Upper lobe of right lung (tissue), 1 donor: ENCODE results near the gene SLC9A3. TPM values are rescaled to one million over a fixed set of nuclear protein-coding genes. Genes with fewer than 3 reads are reported as not detected.

Experiments
- ATAC-seq: fragments of 200-7000 bp; cut with Tn5 transposase; one replicate; pipeline ENCODE4 v1.9.1; 2020; ENCODE audit warnings: mild to moderate bottlenecking, moderate library complexity
- DNase-seq: peaks from one replicate; pipeline ENCODE4 v3.0.0-alpha.2; 2020
- H3K27ac ChIP-seq: fragments of 200-600 bp; one replicate; pipeline ENCODE4 v1.8.0; 2022
- H3K27me3 ChIP-seq: fragments of 200-600 bp; one replicate; pipeline ENCODE4 v1.8.0; 2022; ENCODE audit warnings: mild to moderate bottlenecking
- H3K36me3 ChIP-seq: fragments of 200-600 bp; one replicate; pipeline ENCODE4 v1.8.0; 2022
- H3K4me1 ChIP-seq: fragments of 200-600 bp; one replicate; pipeline ENCODE4 v1.8.0; 2022
- H3K4me3 ChIP-seq: fragments of 200-600 bp; one replicate; pipeline ENCODE4 v1.8.0; 2022; ENCODE audit warnings: mild to moderate bottlenecking
- H3K9me3 ChIP-seq: fragments of 200-600 bp; one replicate; pipeline ENCODE4 v1.8.0; 2022
- CTCF ChIP-seq: fragments of 200-600 bp; IDR thresholded peaks from one replicate; pipeline ENCODE4 v1.8.0; 2022; ENCODE audit warnings: antibody characterized with exemption
- intact Hi-C: fragments of 100-400 bp; cut with DNase I; formaldehyde crosslinking; loops from one replicate; pipeline ENCODE4 v1.11.0; 2022
- total RNA-seq: library from RNA; stranded (reverse); fragmentation: NEBNext Ultra II Directional; extraction: Animal tissue kit (Norgen Biotek cat#: 25700); gene quantifications from one replicate; pipeline ENCODE4 v1.2.1, GENCODE V29; 2021
- donor health status: DM: no; HTN: yes; CAD: no; lungs with severe emphysema.

SLC9A3 gene
- total RNA-seq, 1 donor from 2014 or later, result 1.0 TPM

GRCh38 chr5:482506-482905, 41.7 kb downstream of the SLC9A3 start:
- no peak for ATAC-seq
- no peak for DNase-seq
- H3K27ac ChIP-seq, result no peak overlapping the region
- peaks cover 7% of the 10 kb centered on the region for H3K4me1 ChIP-seq
- H3K36me3 ChIP-seq, result no peaks in the 10 kb centered on the region
- H3K27me3 ChIP-seq, result peaks cover 58% of the 10 kb centered on the region
- H3K4me3 ChIP-seq, result no peak overlapping the region
- intact Hi-C loops, result no loop called here
- H3K9me3 ChIP-seq, result no peaks in the 10 kb centered on the region
- TF ChIP-seq CTCF, result no peak

- TF ChIP-seq CTCF, result no peak
- no peak overlapping the region for H3K27ac ChIP-seq
- no peak for DNase-seq
- intact Hi-C loops, result no loop called here
- H3K4me3 ChIP-seq, result no peak overlapping the region
- H3K36me3 ChIP-seq, result no peaks in the 10 kb centered on the region
- ATAC-seq, result no peak
- H3K9me3 ChIP-seq, result no peaks in the 10 kb centered on the region
- peaks cover 61% of the 10 kb centered on the region for H3K27me3 ChIP-seq
- H3K4me1 ChIP-seq, result peaks cover 7% of the 10 kb centered on the region
These were observed 42.2 kb downstream of the SLC9A3 start for GRCh38 chr5:482021-482420.

- Histone ChIP-seq H3K9me3 (no peaks in the 10 kb centered on the region), H3K4me3 (no peak overlapping the region), H3K36me3 (no peaks in the 10 kb centered on the region), H3K27me3 (peaks cover 68% of the 10 kb centered on the region), H3K27ac (no peak overlapping the region), H3K4me1 (peaks cover 7% of the 10 kb centered on the region)
- ATAC-seq, result no peak
- TF ChIP-seq CTCF, result no peak
- intact Hi-C loops, result no loop called here
- no peak for DNase-seq
These were observed 42.9 kb downstream of the SLC9A3 start for GRCh38 chr5:481347-481746.

GRCh38 chr5:479566-480319, 44.5 kb downstream of the SLC9A3 start:
- no peak for TF ChIP-seq CTCF
- intact Hi-C loops, result no loop called here
- H3K27ac ChIP-seq, result no peak overlapping the region
- no peaks in the 10 kb centered on the region for H3K9me3 ChIP-seq
- no peak overlapping the region for H3K4me3 ChIP-seq
- H3K4me1 ChIP-seq, result peaks cover 6% of the 10 kb centered on the region
- H3K36me3 ChIP-seq, result no peaks in the 10 kb centered on the region
- ATAC-seq, result no peak
- no peak for DNase-seq
- peaks cover 63% of the 10 kb centered on the region for H3K27me3 ChIP-seq

GRCh38 chr5:478982-479535, 45.2 kb downstream of the SLC9A3 start:
- H3K27me3 ChIP-seq, result peaks cover 58% of the 10 kb centered on the region
- DNase-seq, result no peak
- no peaks in the 10 kb centered on the region for H3K36me3 ChIP-seq
- H3K4me1 ChIP-seq, result peaks cover 7% of the 10 kb centered on the region
- no peak overlapping the region for H3K4me3 ChIP-seq
- H3K9me3 ChIP-seq, result no peaks in the 10 kb centered on the region
- no peak overlapping the region for H3K27ac ChIP-seq
- intact Hi-C loops, result no loop called here
- ATAC-seq, result no peak
- no peak for TF ChIP-seq CTCF
